SK-N-SH (cell line): ENCODE data around the gene SERPINA3. TPM values are rescaled to one million over a fixed set of nuclear protein-coding genes. Genes with fewer than 3 reads are reported as not detected.
A peak's percentile ranks its signal among the peaks of the same experiment; 100 is the strongest.

Experiments
- CTCF ChIA-PET: fragments of 300-600, 350-600 bp; formaldehyde crosslinking; extraction: SDS; loops from one replicate; lab custom pipeline; 2021; lab: Yijun Ruan, JAX
- POLR2A ChIA-PET: fragments of 350-600 bp; sonication (Branson Sonifier 250); formaldehyde crosslinking; extraction: SDS; loops from one replicate; lab custom pipeline; 2020; ENCODE audit warnings: antibody characterized with exemption, inconsistent platforms; lab: Yijun Ruan, JAX
- DNase-seq: peaks from one replicate; pipeline ENCODE4 v3.0.0; 2012
- H2AFZ ChIP-seq: fragments of 200-600 bp; sonication (generic); 2 replicates; pipeline ENCODE4 v1.8.1; 2016; ENCODE audit warnings: antibody characterized with exemption, mild to moderate bottlenecking, low read depth
- H3F3A ChIP-seq: fragments of 200-600 bp; sonication (generic); replicated peaks from 2 replicates; pipeline ENCODE3; 2016; ENCODE audit warnings: antibody characterized with exemption, mild to moderate bottlenecking; ENCODE audit not compliant: insufficient read depth
- H3K27ac ChIP-seq, 2 experiments: fragments of 200-500 bp in 1 of 2; fragments of 200-600 bp in 1 of 2; sonication (Bioruptor generic) in 1 of 2; sonication (generic), shearing (Covaris generic) in 1 of 2; 2 replicates each; pipeline versions ENCODE4 v1.5.1 to v1.6.1; 2014 to 2016; ENCODE audit warnings: low read depth in 2 of 2, inconsistent platforms in 1 of 2, low read length in 1 of 2, mild to moderate bottlenecking in 1 of 2, mixed read lengths in 1 of 2
- H3K27me3 ChIP-seq: fragments of 200-600 bp; sonication (generic), shearing (Covaris generic); 2 replicates; pipeline ENCODE4 v1.6.1; 2016; ENCODE audit warnings: mixed run types; ENCODE audit not compliant: insufficient read depth
- H3K36me3 ChIP-seq, 2 experiments: fragments of 200-500 bp in 1 of 2; fragments of 200-600 bp in 1 of 2; sonication (Bioruptor generic) in 1 of 2; sonication (generic) in 1 of 2; replicated peaks in 1 of 2; 2 replicates each; pipeline versions ENCODE3 to v1.5.1; 2014 to 2016; ENCODE audit warnings: low read length in 1 of 2, mild to moderate bottlenecking in 1 of 2; ENCODE audit not compliant: insufficient read depth in 2 of 2, control insufficient read depth in 1 of 2
- H3K4me1 ChIP-seq, 2 experiments: fragments of 200-500 bp in 1 of 2; fragments of 200-600 bp in 1 of 2; sonication (Bioruptor generic) in 1 of 2; sonication (generic), shearing (Covaris generic) in 1 of 2; 2 replicates each; pipeline versions ENCODE4 v1.5.1 to v1.6.1; 2014 to 2016; ENCODE audit warnings: low read depth in 1 of 2, low read length in 1 of 2, mixed run types in 1 of 2; ENCODE audit not compliant: insufficient read depth in 2 of 2, control insufficient read depth in 1 of 2
- H3K4me2 ChIP-seq: fragments of 200-600 bp; sonication (generic), shearing (Covaris generic); 2 replicates; pipeline ENCODE4 v1.6.1; 2017; ENCODE audit warnings: mixed run types
- H3K4me3 ChIP-seq, 2 experiments: fragments of 200-500 bp in 1 of 2; fragments of 200-600 bp in 1 of 2; sonication (Bioruptor generic) in 1 of 2; sonication (generic), shearing (Covaris generic) in 1 of 2; 2 replicates each; pipeline versions ENCODE4 v1.5.1 to v1.8.1; 2014 to 2016; ENCODE audit warnings: low read depth in 2 of 2, inconsistent platforms in 1 of 2, low read length in 1 of 2, mild to moderate bottlenecking in 1 of 2, mixed read lengths in 1 of 2, moderate library complexity in 1 of 2
- H3K79me2 ChIP-seq: fragments of 200-600 bp; sonication (generic); 2 replicates; pipeline ENCODE4 v1.8.1; 2017; ENCODE audit warnings: mild to moderate bottlenecking; ENCODE audit not compliant: insufficient read depth
- H3K9ac ChIP-seq: fragments of 200-600 bp; sonication (generic); 2 replicates; pipeline ENCODE4 v1.6.1; 2017; ENCODE audit warnings: mixed run types
- H3K9me2 ChIP-seq: fragments of 200-600 bp; sonication (generic); 2 replicates; pipeline ENCODE4 v1.6.1; 2017; ENCODE audit warnings: mixed run types
- H3K9me3 ChIP-seq: fragments of 200-600 bp; sonication (generic); 2 replicates; pipeline ENCODE4 v1.6.1; 2017; ENCODE audit warnings: mixed run types, mild to moderate bottlenecking, moderate library complexity
- H4K20me1 ChIP-seq: fragments of 200-600 bp; sonication (generic); 2 replicates; pipeline ENCODE4 v1.6.1; 2017; ENCODE audit warnings: mild to moderate bottlenecking, mixed run types; ENCODE audit not compliant: insufficient read depth
- EP300 ChIP-seq, 2 experiments: IDR thresholded peaks; 2 replicates each; pipeline versions ENCODE4 v1.4.0 to v1.6.1; 2012; ENCODE audit warnings: borderline replicate concordance in 1 of 2, low read depth in 1 of 2, low read length in 1 of 2
- FOSL2 ChIP-seq: IDR thresholded peaks from 2 replicates; pipeline ENCODE4 v1.4.0; 2012; ENCODE audit warnings: low read depth, mild to moderate bottlenecking, moderate library complexity, borderline replicate concordance
- FOXJ3 ChIP-seq: sonication (generic); formaldehyde crosslinking; IDR thresholded peaks from 2 replicates; pipeline ENCODE4 v1.5.1; 2020; ENCODE audit warnings: mild to moderate bottlenecking, missing genetic modification reagents
- GATA2 ChIP-seq: sonication (generic); formaldehyde crosslinking; IDR thresholded peaks from 2 replicates; pipeline ENCODE4 v1.5.0; 2020; ENCODE audit warnings: mild to moderate bottlenecking, missing genetic modification reagents
- JUND ChIP-seq: IDR thresholded peaks from 2 replicates; pipeline ENCODE4 v1.4.0; 2012
- MEF2A ChIP-seq: IDR thresholded peaks from 2 replicates; pipeline ENCODE4 v1.4.0; 2012; ENCODE audit warnings: low read depth, borderline replicate concordance
- MXI1 ChIP-seq: IDR thresholded peaks from 2 replicates; pipeline ENCODE4 v1.6.1; 2012; ENCODE audit warnings: mild to moderate bottlenecking, low read depth, low read length, improper control_type of control experiment
- NFIC ChIP-seq: IDR thresholded peaks from 2 replicates; pipeline ENCODE4 v1.4.0; 2012; ENCODE audit warnings: borderline replicate concordance
- NRF1 ChIP-seq: IDR thresholded peaks from 2 replicates; pipeline ENCODE4 v1.6.1; 2012; ENCODE audit warnings: low read depth, mild to moderate bottlenecking, low read length
- POLR2AphosphoS5 ChIP-seq: IDR thresholded peaks from 2 replicates; pipeline ENCODE4 v1.6.1; 2012; ENCODE audit warnings: low read depth, low read length
- RFX5 ChIP-seq: IDR thresholded peaks from 2 replicates; pipeline ENCODE4 v1.6.1; 2012; ENCODE audit warnings: mild to moderate bottlenecking, improper control_type of control experiment, low read length
- TCF12 ChIP-seq: IDR thresholded peaks from 2 replicates; pipeline ENCODE4 v1.4.0; 2012
- WGBS: methylation state at CpG from one replicate; pipeline ENCODE4 v1.1.6; 2017; ENCODE audit warnings: low lambda C conversion rate; 5-methylcytosine and 5-hydroxymethylcytosine counted together
- polyA plus RNA-seq, 3 experiments: library from polyadenylated mRNA; depleted of rRNA; stranded (reverse); fragments of >200 nt; gene quantifications; 2 replicates each; pipeline ENCODE4 v1.2.3, GENCODE V29; 2012
- TF ChIP-seq, protein P1 (sequence below): IDR thresholded peaks from 2 replicates; pipeline ENCODE4 v1.4.0; 2012; ENCODE audit warnings: low read depth
- TF ChIP-seq, protein P2 (sequence below): IDR thresholded peaks from 2 replicates; pipeline ENCODE4; 2012
- TF ChIP-seq, protein P3 (sequence below): fragments of 200-600 bp; sonication (generic); IDR thresholded peaks from 2 replicates; pipeline ENCODE4 v1.6.1; 2017; ENCODE audit warnings: antibody characterized with exemption, mild to moderate bottlenecking, moderate library complexity
- TF ChIP-seq, protein P4 (sequence below): fragments of 150-350 bp; IDR thresholded peaks from 2 replicates; pipeline ENCODE4 v1.6.1; 2016; ENCODE audit warnings: mild to moderate bottlenecking, low read depth, low read length
- TF ChIP-seq, protein P5 (sequence below): fragments of 150-350 bp; IDR thresholded peaks from 2 replicates; pipeline ENCODE4 v1.6.1; 2017; ENCODE audit warnings: antibody characterized with exemption, low read length, low read depth, borderline replicate concordance

Gene SERPINA3
- polyA plus RNA-seq, 1 of the 3 experiments (the other 2 are of a cell fraction): 0.25 TPM

DNA sequence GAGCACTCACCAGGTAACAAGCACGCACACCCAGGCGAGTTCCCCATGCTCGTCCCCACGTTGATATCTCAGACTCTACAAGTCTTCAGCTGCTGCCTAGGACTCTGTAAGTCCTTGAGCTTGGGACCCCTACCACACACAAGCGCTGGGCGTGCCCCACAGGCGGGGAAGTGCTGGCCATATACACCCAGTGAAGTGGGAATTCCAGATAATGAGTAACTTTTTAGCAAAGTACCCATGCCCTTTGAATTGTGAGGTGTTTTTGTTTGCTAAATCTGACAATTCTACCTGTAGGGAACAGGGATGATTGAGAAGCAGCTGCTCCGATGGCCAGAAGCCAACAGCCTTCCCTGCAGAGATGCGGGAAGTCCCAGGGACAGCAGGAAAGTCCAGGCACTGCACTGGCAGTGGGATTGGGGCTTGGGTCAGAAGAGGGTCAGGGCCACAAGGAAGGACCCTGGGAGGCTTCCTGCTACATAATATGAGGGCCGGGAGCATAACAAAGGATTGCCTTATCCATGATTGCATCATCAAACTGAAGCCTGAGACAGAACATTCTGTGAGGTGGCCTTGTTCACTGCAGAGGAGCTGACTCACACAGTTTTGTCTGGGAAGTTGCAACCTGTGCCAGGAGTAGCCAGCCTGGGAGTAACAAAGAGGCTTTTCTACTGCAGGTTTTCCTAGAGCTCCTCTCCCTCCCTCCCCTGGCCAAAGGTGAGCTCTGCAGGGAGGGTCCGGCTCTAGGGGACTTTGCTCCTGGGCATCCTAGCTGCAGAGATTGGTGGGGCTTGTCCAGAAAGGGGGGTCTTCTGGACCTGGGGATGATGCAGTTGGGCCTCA, 13.2 kb upstream of the SERPINA3 start:
- Histone ChIP-seq H4K20me1 (no peaks in the 10 kb centered on the region), H3K79me2 (no peaks in the 10 kb centered on the region), H3K36me3 (no peaks in the 10 kb centered on the region), H3F3A (peaks cover 4% of the 10 kb centered on the region), H3K9me3 (no peaks in the 10 kb centered on the region), H3K9ac (peak overlapping the region; percentile 70), H3K27me3 (no peaks in the 10 kb centered on the region), H3K4me2 (peak overlapping the region; percentile 55), H2AFZ (peak overlapping the region; percentile 66; the same call in 1 of the 2 replicates), H3K4me3 (no peak overlapping the region), H3K4me1 (peaks cover 0 to 33% of the 10 kb centered on the region in 2 experiments; a peak in 3 of 4 replicates), H3K9me2 (no peaks in the 10 kb centered on the region), H3K27ac (peak overlapping the region in 1 of 2 experiments; percentile 96; a peak in 2 of 4 replicates)
- no peak for DNase-seq
- POLR2A ChIA-PET: interaction anchor here (0.6 kb wide), 1 partner anchor 17 kb away, joined by 3 read pairs; no protein-coding TSS in a partner anchor
- CTCF ChIA-PET: interaction anchor here (1.2 to 1.7 kb wide), 3 partner anchors 13 to 113 kb away, joined by 3 to 6 read pairs (median 5); no protein-coding TSS in a partner anchor
- WGBS: 71% methylated on average over 8 of the region's 11 CpGs
- peak in 1 of 2 experiments; percentile 42; a peak in 1 of 4 replicates for TF ChIP-seq EP300 (IDR thresholded peaks at IDR 0.05; ENCODE audit: borderline replicate concordance in 1 of 2, low read depth in 1 of 2, low read length in 1 of 2)
- TF ChIP-seq, protein P1, sequence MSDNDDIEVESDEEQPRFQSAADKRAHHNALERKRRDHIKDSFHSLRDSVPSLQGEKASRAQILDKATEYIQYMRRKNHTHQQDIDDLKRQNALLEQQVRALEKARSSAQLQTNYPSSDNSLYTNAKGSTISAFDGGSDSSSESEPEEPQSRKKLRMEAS: peak; percentile 65
- peak; percentile 81 for TF ChIP-seq NFIC
- no peak for TF ChIP-seq MEF2A
- TF ChIP-seq JUND: peak; percentile 64
- TF ChIP-seq, protein P2, sequence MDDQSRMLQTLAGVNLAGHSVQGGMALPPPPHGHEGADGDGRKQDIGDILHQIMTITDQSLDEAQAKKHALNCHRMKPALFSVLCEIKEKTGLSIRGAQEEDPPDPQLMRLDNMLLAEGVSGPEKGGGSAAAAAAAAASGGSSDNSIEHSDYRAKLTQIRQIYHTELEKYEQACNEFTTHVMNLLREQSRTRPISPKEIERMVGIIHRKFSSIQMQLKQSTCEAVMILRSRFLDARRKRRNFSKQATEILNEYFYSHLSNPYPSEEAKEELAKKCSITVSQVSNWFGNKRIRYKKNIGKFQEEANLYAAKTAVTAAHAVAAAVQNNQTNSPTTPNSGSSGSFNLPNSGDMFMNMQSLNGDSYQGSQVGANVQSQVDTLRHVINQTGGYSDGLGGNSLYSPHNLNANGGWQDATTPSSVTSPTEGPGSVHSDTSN: no peak
- TF ChIP-seq, protein P3, sequence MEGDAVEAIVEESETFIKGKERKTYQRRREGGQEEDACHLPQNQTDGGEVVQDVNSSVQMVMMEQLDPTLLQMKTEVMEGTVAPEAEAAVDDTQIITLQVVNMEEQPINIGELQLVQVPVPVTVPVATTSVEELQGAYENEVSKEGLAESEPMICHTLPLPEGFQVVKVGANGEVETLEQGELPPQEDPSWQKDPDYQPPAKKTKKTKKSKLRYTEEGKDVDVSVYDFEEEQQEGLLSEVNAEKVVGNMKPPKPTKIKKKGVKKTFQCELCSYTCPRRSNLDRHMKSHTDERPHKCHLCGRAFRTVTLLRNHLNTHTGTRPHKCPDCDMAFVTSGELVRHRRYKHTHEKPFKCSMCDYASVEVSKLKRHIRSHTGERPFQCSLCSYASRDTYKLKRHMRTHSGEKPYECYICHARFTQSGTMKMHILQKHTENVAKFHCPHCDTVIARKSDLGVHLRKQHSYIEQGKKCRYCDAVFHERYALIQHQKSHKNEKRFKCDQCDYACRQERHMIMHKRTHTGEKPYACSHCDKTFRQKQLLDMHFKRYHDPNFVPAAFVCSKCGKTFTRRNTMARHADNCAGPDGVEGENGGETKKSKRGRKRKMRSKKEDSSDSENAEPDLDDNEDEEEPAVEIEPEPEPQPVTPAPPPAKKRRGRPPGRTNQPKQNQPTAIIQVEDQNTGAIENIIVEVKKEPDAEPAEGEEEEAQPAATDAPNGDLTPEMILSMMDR: peak; percentile 31; the same call in 1 of the 2 replicates
- TF ChIP-seq FOSL2: peak; percentile 81
- no peak for TF ChIP-seq GATA2 (CRISPR knock-in tag)
- TF ChIP-seq TCF12: peak; percentile 41; the same call in 1 of the 2 replicates

DNA sequence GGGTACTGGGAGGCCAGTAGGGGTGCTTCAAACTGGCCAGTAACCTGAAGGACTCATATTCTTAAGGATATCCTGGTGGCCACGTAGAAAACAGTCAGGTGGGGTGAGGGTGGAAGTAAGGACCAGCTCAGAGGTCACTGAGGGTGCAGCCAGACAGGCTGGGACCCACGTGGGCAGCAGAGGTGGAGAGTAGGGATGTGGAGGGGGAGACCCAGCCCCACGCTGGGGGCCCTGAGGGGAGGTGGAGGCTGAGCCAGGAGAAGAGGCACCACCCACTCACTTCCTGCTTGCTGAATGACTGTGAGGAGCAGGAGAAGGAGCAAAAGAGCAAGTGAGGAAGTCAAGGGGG, 12.6 kb upstream of the SERPINA3 start:
- H3K9me2 ChIP-seq: no peaks in the 10 kb centered on the region
- 64% methylated on average over 3 of the region's 3 CpGs for WGBS
- peaks cover 4% of the 10 kb centered on the region for H3F3A ChIP-seq
- H3K27ac ChIP-seq: peak overlapping the region in 1 of 2 experiments; percentile 96; a peak in 2 of 4 replicates
- H3K4me2 ChIP-seq: peak overlapping the region; percentile 55
- H3K4me3 ChIP-seq: no peak overlapping the region
- DNase-seq: no peak
- no peaks in the 10 kb centered on the region for H3K9me3 ChIP-seq
- 0 out of 2 replicates have a peak overlapping the region, but pooled peaks have one; percentile 66 for H2AFZ ChIP-seq
- H3K4me1 ChIP-seq: peaks cover 0 to 33% of the 10 kb centered on the region in 2 experiments; a peak in 3 of 4 replicates
- no peaks in the 10 kb centered on the region for H3K27me3 ChIP-seq
- POLR2A ChIA-PET: no interaction called here
- no peaks in the 10 kb centered on the region for H3K79me2 ChIP-seq
- H3K9ac ChIP-seq: peak overlapping the region; percentile 70
- no peaks in the 10 kb centered on the region for H3K36me3 ChIP-seq
- CTCF ChIA-PET: interaction anchor here (1.7 kb wide), 1 partner anchor 51 kb away, joined by 6 read pairs; no protein-coding TSS in a partner anchor
- no peaks in the 10 kb centered on the region for H4K20me1 ChIP-seq
- TF ChIP-seq FOXJ3 (CRISPR knock-in tag): no peak
- no peak for TF ChIP-seq NRF1
- TF ChIP-seq GATA2 (CRISPR knock-in tag): no peak
- no peak for TF ChIP-seq JUND
- TF ChIP-seq, protein P3: no peak
- TF ChIP-seq, protein P4, sequence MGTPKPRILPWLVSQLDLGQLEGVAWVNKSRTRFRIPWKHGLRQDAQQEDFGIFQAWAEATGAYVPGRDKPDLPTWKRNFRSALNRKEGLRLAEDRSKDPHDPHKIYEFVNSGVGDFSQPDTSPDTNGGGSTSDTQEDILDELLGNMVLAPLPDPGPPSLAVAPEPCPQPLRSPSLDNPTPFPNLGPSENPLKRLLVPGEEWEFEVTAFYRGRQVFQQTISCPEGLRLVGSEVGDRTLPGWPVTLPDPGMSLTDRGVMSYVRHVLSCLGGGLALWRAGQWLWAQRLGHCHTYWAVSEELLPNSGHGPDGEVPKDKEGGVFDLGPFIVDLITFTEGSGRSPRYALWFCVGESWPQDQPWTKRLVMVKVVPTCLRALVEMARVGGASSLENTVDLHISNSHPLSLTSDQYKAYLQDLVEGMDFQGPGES: no peak
- TF ChIP-seq FOSL2: no peak
- no peak for TF ChIP-seq RFX5
- TF ChIP-seq EP300 (IDR thresholded peaks at IDR 0.05; ENCODE audit: borderline replicate concordance in 1 of 2, low read depth in 1 of 2, low read length in 1 of 2): no peak
- TF ChIP-seq, protein P5, sequence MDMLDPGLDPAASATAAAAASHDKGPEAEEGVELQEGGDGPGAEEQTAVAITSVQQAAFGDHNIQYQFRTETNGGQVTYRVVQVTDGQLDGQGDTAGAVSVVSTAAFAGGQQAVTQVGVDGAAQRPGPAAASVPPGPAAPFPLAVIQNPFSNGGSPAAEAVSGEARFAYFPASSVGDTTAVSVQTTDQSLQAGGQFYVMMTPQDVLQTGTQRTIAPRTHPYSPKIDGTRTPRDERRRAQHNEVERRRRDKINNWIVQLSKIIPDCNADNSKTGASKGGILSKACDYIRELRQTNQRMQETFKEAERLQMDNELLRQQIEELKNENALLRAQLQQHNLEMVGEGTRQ: no peak
- no peak for TF ChIP-seq POLR2AphosphoS5
- TF ChIP-seq MXI1: no peak
- no peak for TF ChIP-seq TCF12
